GM18858 (cell line): ENCODE data around the gene PACSIN1.

Source experiments
- ATAC-seq: cut with Tn5 transposase; IDR thresholded peaks from one replicate; pipeline ENCODE4 v1.9.1; 2021; ENCODE audit not compliant: unreplicated experiment

PACSIN1 gene

DNA sequence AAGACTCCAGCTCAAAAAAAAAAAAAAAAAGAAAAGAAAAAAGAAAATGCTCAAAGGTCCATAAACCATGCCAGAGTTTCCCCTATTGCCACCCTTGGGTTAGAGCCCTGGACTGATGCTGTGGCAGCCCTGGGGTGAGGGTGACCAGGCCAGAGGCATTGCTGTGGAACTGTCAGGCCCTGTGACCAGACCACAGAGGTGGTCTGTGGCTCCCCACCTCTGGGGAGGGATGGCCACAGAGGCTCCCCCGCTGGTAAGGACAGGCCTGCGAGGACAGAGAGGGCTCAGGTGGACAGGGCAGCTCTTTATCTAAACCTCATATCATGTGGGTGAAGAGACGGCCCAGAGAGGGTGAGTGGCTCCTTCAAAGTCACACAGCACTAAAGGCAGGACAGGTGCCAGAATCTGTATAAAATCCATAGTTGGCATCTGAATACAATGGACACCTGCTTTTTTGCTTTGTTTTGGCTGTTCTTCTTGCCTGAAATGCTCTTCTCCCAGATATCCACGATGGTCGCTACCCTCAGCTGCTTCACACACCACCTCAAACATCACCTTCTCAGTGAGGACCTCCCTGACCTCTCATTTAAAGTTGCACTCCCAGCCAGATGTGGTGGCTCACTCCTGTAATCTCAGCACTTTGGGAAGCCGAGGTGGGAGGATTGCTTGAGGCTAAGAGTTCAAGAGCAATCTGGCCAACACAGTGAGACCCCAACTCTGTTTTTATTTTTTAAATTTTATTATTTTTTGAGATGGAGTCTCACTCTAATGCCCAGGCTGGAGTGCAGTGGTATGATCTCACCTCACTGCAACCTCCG lies 112.8 kb downstream of the PACSIN1 start:
- no peak for ATAC-seq

DNA sequence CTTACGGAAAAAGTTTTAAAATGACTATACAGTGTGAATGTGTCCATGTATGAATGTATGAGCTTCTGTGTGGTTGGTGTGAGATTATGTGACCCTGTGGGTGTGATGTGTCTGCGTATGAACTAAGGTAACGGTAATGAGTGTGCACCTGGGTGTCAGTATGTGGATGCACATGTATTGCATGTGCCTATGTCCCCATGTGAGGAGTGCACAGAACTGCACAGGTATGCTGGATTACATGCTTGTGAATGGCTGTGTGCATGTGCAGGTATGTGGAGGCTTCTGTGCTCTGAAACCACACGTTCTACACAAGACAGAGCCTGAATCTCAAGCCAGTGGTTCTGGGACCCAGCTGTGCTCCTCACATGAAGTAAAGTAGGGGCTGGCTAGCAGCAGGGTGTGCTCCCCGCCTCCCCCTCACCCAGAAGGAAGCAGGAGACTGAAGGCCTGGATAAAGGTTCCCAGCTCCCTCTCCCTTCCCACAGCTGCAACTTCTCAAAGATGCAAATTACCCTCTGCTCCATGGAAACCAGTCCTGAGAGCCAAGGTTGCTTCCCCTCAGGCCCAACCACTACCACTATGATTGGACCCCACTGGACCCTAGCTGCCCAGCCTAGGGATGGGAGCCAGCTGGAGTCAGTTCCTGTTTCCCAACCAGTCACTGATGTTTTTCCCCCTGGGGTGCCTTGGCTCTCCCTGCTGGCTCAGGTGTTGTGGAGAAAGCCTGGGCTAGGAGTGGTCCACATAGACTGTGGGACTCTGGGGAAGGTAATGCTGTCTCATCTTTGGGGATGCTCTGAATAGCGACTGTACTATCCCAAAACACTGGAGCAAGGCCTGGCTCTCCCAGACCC lies 115.1 kb downstream of the PACSIN1 start:
- no peak for ATAC-seq

DNA sequence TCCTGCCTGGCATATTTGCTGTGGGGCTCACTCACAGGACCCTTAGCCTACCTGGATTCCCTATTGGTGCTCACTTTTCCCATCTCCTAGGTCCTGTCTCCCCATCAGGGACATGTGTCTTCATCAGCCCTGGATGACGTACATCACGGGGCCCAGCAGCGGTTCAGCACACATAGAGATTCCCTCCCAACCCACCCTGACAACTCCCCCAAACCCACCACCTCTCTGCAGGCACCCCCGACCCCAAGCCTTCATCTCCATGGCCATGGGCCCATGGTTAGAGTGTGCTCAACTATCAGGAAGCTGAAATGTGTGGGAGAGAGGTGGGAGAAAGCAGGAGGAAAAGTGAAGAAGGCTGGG lies 115.7 kb downstream of the PACSIN1 start:
- no peak for ATAC-seq

DNA sequence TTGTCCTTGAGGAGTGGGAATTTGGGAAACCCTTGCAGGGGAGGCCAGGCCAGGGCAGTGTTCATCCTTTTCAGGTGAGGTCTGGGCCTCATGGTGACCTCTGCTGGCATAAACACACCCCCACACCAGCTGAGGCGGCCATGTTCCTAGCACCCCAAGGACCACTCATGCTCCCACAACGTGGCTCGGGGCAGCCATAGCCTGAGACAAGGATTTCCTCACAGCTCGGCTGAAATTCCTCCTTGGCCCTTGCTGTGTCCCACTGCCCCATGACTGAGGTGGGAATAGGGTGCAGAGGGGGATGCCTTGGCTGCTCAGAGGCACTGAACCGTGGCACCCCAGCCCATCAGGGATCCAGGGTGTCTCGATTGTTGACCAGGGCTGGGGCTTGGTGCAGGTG lies 117.6 kb downstream of the PACSIN1 start:
- no peak for ATAC-seq

DNA sequence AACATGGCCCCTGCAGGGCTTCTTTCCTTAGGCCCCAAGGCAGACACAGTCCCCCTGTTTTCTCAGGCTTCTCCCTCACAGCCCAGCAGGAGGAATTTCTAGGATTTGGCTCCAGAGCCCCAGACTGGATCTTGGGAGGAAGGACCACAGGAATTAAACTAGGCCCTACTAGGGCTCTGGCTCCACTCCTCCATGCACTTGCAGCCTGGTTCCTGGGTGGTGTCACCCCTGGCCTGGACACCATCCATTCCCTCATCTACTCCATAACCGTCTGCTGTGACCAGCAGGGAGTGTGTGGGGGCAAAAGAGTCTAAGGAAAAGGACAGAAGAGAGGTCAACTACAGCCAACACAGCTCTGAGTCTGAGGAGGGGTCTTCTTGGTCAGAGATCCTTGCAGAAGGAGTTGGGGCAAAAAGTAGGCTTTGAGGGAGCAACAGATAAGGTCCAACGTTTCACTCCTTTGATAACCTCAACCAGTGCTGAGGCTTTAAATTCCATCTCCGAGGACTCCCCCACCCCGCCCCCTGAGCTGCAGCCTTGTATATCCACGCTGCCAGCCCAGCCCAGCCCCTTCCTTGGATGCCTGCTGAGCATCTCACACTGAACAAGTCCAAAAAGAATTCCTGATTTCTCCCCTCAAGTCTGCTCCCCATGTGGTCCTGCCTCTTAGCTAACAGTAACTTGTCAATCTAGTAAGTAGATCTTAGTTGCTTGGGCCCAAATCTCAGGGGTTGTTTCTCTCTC lies 118.2 kb downstream of the PACSIN1 start:
- ATAC-seq, result no peak

DNA sequence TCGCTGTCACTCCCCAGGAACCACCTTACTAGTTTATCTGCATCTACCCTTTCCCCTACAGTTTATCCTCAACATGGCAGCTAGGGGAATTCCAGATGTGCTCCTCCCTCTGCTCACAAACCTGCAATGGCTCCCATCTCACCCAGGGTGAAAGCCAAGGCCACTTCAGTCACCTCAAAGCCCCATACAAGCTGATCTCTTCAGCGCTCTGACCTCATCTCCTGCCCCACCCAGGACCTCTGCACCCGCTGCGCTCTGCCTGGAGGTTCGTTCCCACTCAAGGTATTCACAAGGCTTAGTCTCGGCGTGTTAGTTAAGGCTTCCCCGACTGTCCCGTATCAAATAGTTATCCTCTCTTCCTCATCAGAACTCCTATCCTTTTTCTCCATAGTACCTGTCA lies 118.8 kb downstream of the PACSIN1 start:
- ATAC-seq, result no peak
